HCT116 (cell line): ENCODE results near the gene HOXC6. TPM values are rescaled to one million over a fixed set of nuclear protein-coding genes. Genes with fewer than 3 reads are reported as not detected.
A peak's percentile ranks its signal among the peaks of the same experiment; 100 is the strongest.

Experiments
- ATAC-seq: fragments of 200-7000 bp; cut with Tn5 transposase; 2 replicates; pipeline ENCODE4 v1.9.1; 2020; ENCODE audit warnings: mild to moderate bottlenecking, moderate library complexity
- BruUV-seq: library from RNA; stranded (reverse); fragments of 400-500 nt; replicated peaks from 2 replicates; lab custom pipeline; 2021; lab: Mats Ljungman, UMichigan
- CTCF ChIA-PET: fragments of 300-600 bp; sonication (Branson Sonifier 250); formaldehyde crosslinking; loops from one replicate; lab custom pipeline; 2021; ENCODE audit warnings: antibody characterized with exemption; lab: Charles Lee
- POLR2A ChIA-PET: fragments of 300-600, 350-600 bp; sonication (Branson Sonifier 250); formaldehyde crosslinking; loops from one replicate; lab custom pipeline; 2021; ENCODE audit warnings: antibody characterized with exemption; lab: Charles Lee
- RAD21 ChIA-PET, 2 experiments: fragments of 300-600 bp; sonication (Branson Sonifier 250); formaldehyde crosslinking; loops; one replicate each; lab custom pipeline; 2023; ENCODE audit warnings: low total read pairs in 2 of 2; ENCODE audit not compliant: uncharacterized antibody in 2 of 2, unreplicated experiment in 2 of 2, low non-redundant PET in 1 of 2; lab: Charles Lee
- DNase-seq: peaks from one replicate; pipeline ENCODE4 v3.0.0-alpha.2; 2010; ENCODE audit warnings: low read depth, low spot score
- H2AFZ ChIP-seq: fragments of 200-600 bp; shearing (Covaris generic), sonication (generic); 2 replicates; pipeline ENCODE4 v1.6.1; 2017; ENCODE audit warnings: low read depth, mixed run types, mixed read lengths, antibody characterized with exemption, low read length; ENCODE audit not compliant: poor library complexity, severe bottlenecking
- H3K27ac ChIP-seq: 2 replicates; pipeline ENCODE4 v1.5.1; 2012; ENCODE audit warnings: low read depth, low read length
- H3K27me3 ChIP-seq: fragments of 200-600 bp; sonication (generic); 2 replicates; pipeline ENCODE4 v1.6.1; 2016; ENCODE audit warnings: mixed run types, low read length, mixed read lengths; ENCODE audit not compliant: insufficient read depth
- H3K36me3 ChIP-seq, 2 experiments: fragments of 200-500 bp in 1 of 2; fragments of 200-600 bp in 1 of 2; sonication (Bioruptor generic) in 1 of 2; sonication (generic) in 1 of 2; 2 replicates each; pipeline versions ENCODE4 v1.5.1 to v1.6.1; 2014 to 2016; ENCODE audit warnings: low read length in 2 of 2, inconsistent platforms in 1 of 2, mixed read lengths in 1 of 2, mixed run types in 1 of 2; ENCODE audit not compliant: insufficient read depth in 2 of 2, control insufficient read depth in 1 of 2
- H3K4me1 ChIP-seq, 2 experiments: fragments of 200-600 bp in 1 of 2; sonication (generic) in 1 of 2; 2 replicates each; pipeline versions ENCODE4 v1.5.1 to v1.6.1; 2012 to 2017; ENCODE audit warnings: low read length in 2 of 2, inconsistent platforms in 1 of 2, mild to moderate bottlenecking in 1 of 2, mixed read lengths in 1 of 2, mixed run types in 1 of 2, moderate library complexity in 1 of 2; ENCODE audit not compliant: insufficient read depth in 2 of 2, control insufficient read depth in 1 of 2
- H3K4me2 ChIP-seq: fragments of 200-600 bp; sonication (generic); 2 replicates; pipeline ENCODE4 v1.6.1; 2017; ENCODE audit warnings: mixed run types, low read length, mixed read lengths
- H3K4me3 ChIP-seq, 2 experiments: fragments of 200-600 bp in 1 of 2; sonication (generic) in 1 of 2; replicated peaks in 1 of 2; 2 replicates each; pipeline ENCODE4 v1.5.1; 2011 to 2016; ENCODE audit warnings: low read length in 2 of 2, control low read depth in 1 of 2, low read depth in 1 of 2, mild to moderate bottlenecking in 1 of 2, mixed read lengths in 1 of 2, mixed run types in 1 of 2
- H3K79me2 ChIP-seq: fragments of 200-600 bp; sonication (generic); 2 replicates; pipeline ENCODE4 v1.6.1; 2017; ENCODE audit warnings: mild to moderate bottlenecking, mixed run types, low read length, moderate library complexity, mixed read lengths; ENCODE audit not compliant: insufficient read depth
- H3K9ac ChIP-seq: fragments of 200-600 bp; sonication (generic); 2 replicates; pipeline ENCODE4 v1.6.1; 2016; ENCODE audit warnings: low read length, mixed read lengths
- H3K9me2 ChIP-seq: fragments of 200-600 bp; sonication (generic), shearing (Covaris generic); 2 replicates; pipeline ENCODE4 v1.6.1; 2017; ENCODE audit warnings: mixed run types, mild to moderate bottlenecking, moderate library complexity; ENCODE audit not compliant: insufficient read depth
- H3K9me3 ChIP-seq, 2 experiments: fragments of 200-500 bp in 1 of 2; fragments of 200-600 bp in 1 of 2; sonication (Bioruptor generic) in 1 of 2; sonication (generic) in 1 of 2; 2 replicates each; pipeline ENCODE4 v1.6.1; 2014 to 2017; ENCODE audit warnings: low read length in 2 of 2, mixed read lengths in 2 of 2, inconsistent platforms in 1 of 2, low read depth in 1 of 2, mild to moderate bottlenecking in 1 of 2, mixed run types in 1 of 2, moderate library complexity in 1 of 2; ENCODE audit not compliant: control insufficient read depth in 1 of 2, insufficient read depth in 1 of 2
- H4K20me1 ChIP-seq: fragments of 200-600 bp; sonication (generic), shearing (Covaris generic); 2 replicates; pipeline ENCODE4 v1.6.1; 2017; ENCODE audit warnings: mixed run types, mild to moderate bottlenecking, moderate library complexity; ENCODE audit not compliant: insufficient read depth
- CBX3 ChIP-seq: IDR thresholded peaks from 2 replicates; pipeline ENCODE4 v1.6.1; 2012; ENCODE audit warnings: low read depth
- CEBPB ChIP-seq: IDR thresholded peaks from 2 replicates; pipeline ENCODE4 v1.6.1; 2012; ENCODE audit warnings: low read depth
- ELF1 ChIP-seq: IDR thresholded peaks from 2 replicates; pipeline ENCODE4 v1.6.1; 2012; ENCODE audit warnings: low read depth, borderline replicate concordance
- EZH2 ChIP-seq: fragments of 200-600 bp; sonication (generic); IDR thresholded peaks from 2 replicates; pipeline ENCODE4 v1.6.1; 2017; ENCODE audit warnings: antibody characterized with exemption, mixed run types
- EZH2phosphoT487 ChIP-seq: fragments of 200-600 bp; IDR thresholded peaks from 2 replicates; pipeline ENCODE4 v1.6.1; 2018; ENCODE audit warnings: antibody characterized with exemption, borderline replicate concordance
- JUND ChIP-seq: IDR thresholded peaks from 2 replicates; pipeline ENCODE4 v1.6.1; 2012
- POLR2AphosphoS5 ChIP-seq: IDR thresholded peaks from 2 replicates; pipeline ENCODE4 v1.6.1; 2011; ENCODE audit warnings: mild to moderate bottlenecking, low read depth, low read length, moderate library complexity
- SIN3A ChIP-seq: IDR thresholded peaks from 2 replicates; pipeline ENCODE4 v1.6.1; 2012; ENCODE audit warnings: low read depth
- SP1 ChIP-seq: IDR thresholded peaks from 2 replicates; pipeline ENCODE4 v1.6.1; 2012; ENCODE audit warnings: low read depth
- TCF7L2 ChIP-seq: IDR thresholded peaks from 2 replicates; pipeline ENCODE4 v1.7.0; 2011; ENCODE audit warnings: borderline replicate concordance, inconsistent platforms; ENCODE audit not compliant: insufficient read depth, insufficient read length; ENCODE audit errors: extremely low read depth
- YY1 ChIP-seq: IDR thresholded peaks from 2 replicates; pipeline ENCODE4 v1.6.1; 2011; ENCODE audit warnings: low read length, low read depth, moderate library complexity, mild to moderate bottlenecking; ENCODE audit not compliant: insufficient replicate concordance; ENCODE audit errors: extremely low read depth
- ZNF274 ChIP-seq: fragments of 200-500 bp; sonication (Bioruptor generic); IDR thresholded peaks from 2 replicates; pipeline ENCODE4 v1.6.1; 2014; ENCODE audit warnings: mild to moderate bottlenecking, low read depth, low read length, inconsistent platforms
- intact Hi-C: fragments of 100-400 bp; cut with micrococcal nuclease; formaldehyde crosslinking; loops from 2 replicates; pipeline ENCODE4 v1.10.0; 2022
- total RNA-seq: library from RNA; stranded (reverse); gene quantifications from one replicate; pipeline ENCODE4 v1.2.1, GENCODE V29; 2021; ENCODE audit not compliant: unreplicated experiment
- TF ChIP-seq, protein P1 (sequence below): IDR thresholded peaks from 2 replicates; pipeline ENCODE4 v1.6.1; 2012; ENCODE audit warnings: low read depth

The HOXC6 gene
- total RNA-seq, 1 experiment from 2014 or later, result 3.1 TPM

DNA sequence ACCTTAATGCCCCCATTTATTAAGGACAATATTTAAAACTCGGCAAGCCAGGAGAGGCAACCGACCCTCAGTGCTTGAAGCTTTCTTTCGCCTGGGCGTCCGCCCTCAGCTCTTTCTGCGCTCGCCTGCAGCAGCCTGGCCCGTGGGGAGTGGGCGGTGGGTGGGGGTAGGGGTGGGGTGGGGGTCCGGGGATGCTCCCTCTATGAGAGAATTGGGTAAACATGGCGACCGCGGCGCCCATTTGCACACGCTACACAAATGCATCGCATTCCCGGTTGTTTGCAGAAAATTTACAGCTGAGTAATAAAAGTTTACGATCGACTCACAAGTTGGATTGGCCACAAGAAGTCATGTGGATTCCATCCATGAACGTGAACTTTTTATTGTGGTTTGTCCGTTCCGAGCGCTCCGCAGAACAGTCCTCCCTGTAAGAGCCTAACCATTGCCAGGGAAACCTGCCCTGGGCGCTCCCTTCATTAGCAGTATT is 11.7 kb upstream of the HOXC6 start:
- Histone ChIP-seq H3K27ac (peak overlapping the region; percentile 94), H3K36me3 (no peaks in the 10 kb centered on the region), H2AFZ (peak overlapping the region; percentile 90), H3K9me2 (no peaks in the 10 kb centered on the region), H3K27me3 (no peaks in the 10 kb centered on the region), H3K9me3 (no peaks in the 10 kb centered on the region), H3K79me2 (no peaks in the 10 kb centered on the region), H3K4me3 (peak overlapping the region; percentile 76 to 88), H3K4me2 (peak overlapping the region; percentile 99), H4K20me1 (no peaks in the 10 kb centered on the region), H3K4me1 (peaks cover 21 to 36% of the 10 kb centered on the region in 2 experiments), H3K9ac (peak overlapping the region; percentile 94)
- CTCF ChIA-PET, result interaction anchor here (0.6 to 4.3 kb wide), 16 partner anchors 8 to 383 kb away, joined by 3 to 43 read pairs (median 6); partner anchors contain the start of genes HOXC10, HOXC5 and HOXC9
- intact Hi-C loops, result no loop called here
- ATAC-seq (peak; percentile 13), DNase-seq (no peak)
- no TSS peak for BruUV-seq
- TF ChIP-seq EZH2 (no peak), JUND (no peak), POLR2AphosphoS5 (peak; percentile 48; the same call in 1 of the 2 replicates), CEBPB (no peak), SIN3A (no peak), ZNF274 (no peak), SP1 (no peak), ELF1 (no peak), YY1 (peak; percentile 83), CBX3 (no peak), TCF7L2 (no peak), EZH2phosphoT487 (no peak)
- TF ChIP-seq, protein P1, sequence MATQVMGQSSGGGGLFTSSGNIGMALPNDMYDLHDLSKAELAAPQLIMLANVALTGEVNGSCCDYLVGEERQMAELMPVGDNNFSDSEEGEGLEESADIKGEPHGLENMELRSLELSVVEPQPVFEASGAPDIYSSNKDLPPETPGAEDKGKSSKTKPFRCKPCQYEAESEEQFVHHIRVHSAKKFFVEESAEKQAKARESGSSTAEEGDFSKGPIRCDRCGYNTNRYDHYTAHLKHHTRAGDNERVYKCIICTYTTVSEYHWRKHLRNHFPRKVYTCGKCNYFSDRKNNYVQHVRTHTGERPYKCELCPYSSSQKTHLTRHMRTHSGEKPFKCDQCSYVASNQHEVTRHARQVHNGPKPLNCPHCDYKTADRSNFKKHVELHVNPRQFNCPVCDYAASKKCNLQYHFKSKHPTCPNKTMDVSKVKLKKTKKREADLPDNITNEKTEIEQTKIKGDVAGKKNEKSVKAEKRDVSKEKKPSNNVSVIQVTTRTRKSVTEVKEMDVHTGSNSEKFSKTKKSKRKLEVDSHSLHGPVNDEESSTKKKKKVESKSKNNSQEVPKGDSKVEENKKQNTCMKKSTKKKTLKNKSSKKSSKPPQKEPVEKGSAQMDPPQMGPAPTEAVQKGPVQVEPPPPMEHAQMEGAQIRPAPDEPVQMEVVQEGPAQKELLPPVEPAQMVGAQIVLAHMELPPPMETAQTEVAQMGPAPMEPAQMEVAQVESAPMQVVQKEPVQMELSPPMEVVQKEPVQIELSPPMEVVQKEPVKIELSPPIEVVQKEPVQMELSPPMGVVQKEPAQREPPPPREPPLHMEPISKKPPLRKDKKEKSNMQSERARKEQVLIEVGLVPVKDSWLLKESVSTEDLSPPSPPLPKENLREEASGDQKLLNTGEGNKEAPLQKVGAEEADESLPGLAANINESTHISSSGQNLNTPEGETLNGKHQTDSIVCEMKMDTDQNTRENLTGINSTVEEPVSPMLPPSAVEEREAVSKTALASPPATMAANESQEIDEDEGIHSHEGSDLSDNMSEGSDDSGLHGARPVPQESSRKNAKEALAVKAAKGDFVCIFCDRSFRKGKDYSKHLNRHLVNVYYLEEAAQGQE, result no peak
- RAD21 ChIA-PET, result interaction anchor here (0.6 to 0.9 kb wide), 3 partner anchors 185 to 270 kb away, joined by 3 to 5 read pairs (median 3); no protein-coding TSS in a partner anchor
- POLR2A ChIA-PET, result interaction anchor here (0.9 to 2.4 kb wide), 8 partner anchors 11 to 185 kb away, joined by 3 to 23 read pairs (median 6); partner anchors contain the start of genes HOXC6, HOXC9 and SMUG1
